GM12878 (cell line): Measurements from ENCODE around the gene FAM163A. TPM values are rescaled to one million over a fixed set of nuclear protein-coding genes. Genes with fewer than 3 reads are reported as not detected.

Experiments
- CEBPZ ChIP-seq: fragments of 150-350 bp; IDR thresholded peaks from 2 replicates; pipeline ENCODE4 v1.6.1; 2016; ENCODE audit warnings: low read depth, low read length
- EP300 ChIP-seq, 2 experiments: fragments of 150-350 bp in 1 of 2; IDR thresholded peaks; 2 replicates each; pipeline ENCODE4 v1.6.1; 2011 to 2012; ENCODE audit warnings: low read depth in 2 of 2, low read length in 2 of 2, borderline replicate concordance in 1 of 2, improper control_type of control experiment in 1 of 2, inconsistent platforms in 1 of 2; ENCODE audit not compliant: control insufficient read depth in 1 of 2
- JUNB ChIP-seq: IDR thresholded peaks from 2 replicates; pipeline ENCODE4 v1.6.1; 2016; ENCODE audit warnings: antibody characterized with exemption, mild to moderate bottlenecking
- KAT2A ChIP-seq: conservative IDR thresholded peaks from 2 replicates; pipeline ENCODE4 v1.6.1; 2011; ENCODE audit warnings: low read depth, low read length; ENCODE audit not compliant: control insufficient read depth
- RAD21 ChIP-seq: IDR thresholded peaks from 2 replicates; pipeline ENCODE4 v1.6.1; 2011; ENCODE audit warnings: mild to moderate bottlenecking, low read depth, low read length, moderate library complexity; ENCODE audit not compliant: insufficient read depth
- SMAD5 ChIP-seq: IDR thresholded peaks from 2 replicates; pipeline ENCODE4 v1.6.1; 2016; ENCODE audit warnings: antibody characterized with exemption, low read depth
- SMARCA5 ChIP-seq: fragments of 450-650 bp; IDR thresholded peaks from 2 replicates; pipeline ENCODE4 v1.6.1; 2017; ENCODE audit warnings: mild to moderate bottlenecking
- TCF7 ChIP-seq: IDR thresholded peaks from 2 replicates; pipeline ENCODE4 v1.6.1; 2014; ENCODE audit warnings: antibody characterized with exemption, borderline replicate concordance
- ZBTB33 ChIP-seq: fragments of 450-650 bp; IDR thresholded peaks from 2 replicates; pipeline ENCODE4 v1.6.1; 2017; ENCODE audit warnings: mild to moderate bottlenecking
- ZNF24 ChIP-seq: fragments of 450-650 bp; IDR thresholded peaks from 2 replicates; pipeline ENCODE4 v1.6.1; 2017; ENCODE audit warnings: antibody characterized with exemption, mild to moderate bottlenecking
- ZSCAN29 ChIP-seq: fragments of 450-650 bp; IDR thresholded peaks from 2 replicates; pipeline ENCODE4 v1.6.1; 2017; ENCODE audit warnings: mild to moderate bottlenecking, moderate library complexity
- polyA plus RNA-seq, 11 experiments: library from polyadenylated mRNA; depleted of rRNA in 4 of 11; unstranded in 6 of 11; stranded (reverse) in 5 of 11; fragments of >200 nt; fragmentation: Nextera tagmentation in 4 of 11; fragmentation: Illumina TruSeq in 1 of 11; extraction: Ambion mirVana in 4 of 11; extraction: Trizol in 1 of 11; gene quantifications; 1 replicate in 1 of 11; 2 replicates in 10 of 11; pipeline versions ENCODE4 v1.2.1 to v1.2.3, GENCODE V29; 2011 to 2016; ENCODE audit warnings: inconsistent platforms in 2 of 11, missing spikeins in 2 of 11, low read depth in 1 of 11
- total RNA-seq, 4 experiments: library from RNA; depleted of rRNA in 3 of 4; stranded (reverse); fragments of >200 nt in 3 of 4; fragmentation: Illumina TruSeq in 1 of 4; extraction: Trizol in 1 of 4; gene quantifications; 2 replicates each; pipeline versions ENCODE4 v1.2.1 to v1.2.3, GENCODE V29; 2013 to 2021

Gene FAM163A
- total and polyA plus RNA-seq, 10 of the 15 experiments (the other 5 are each of a cell fraction or from before 2014, with no cell fraction given), result not detected

GRCh38 chr1:179702946-179703539 lies 40.0 kb upstream of the FAM163A start (continued):
- TF ChIP-seq JUNB (no peak), ZBTB33 (no peak), RAD21 (no peak), KAT2A (no peak), SMARCA5 (no peak), TCF7 (no peak), SMAD5 (no peak), CEBPZ (no peak), EP300 (IDR thresholded peaks at IDR 0.05; ENCODE audit: borderline replicate concordance in 1 of 2, control insufficient read depth in 1 of 2, low read depth in 2 of 2, low read length in 2 of 2) (no peak), ZNF24 (no peak), ZSCAN29 (no peak)
